GM19463 (cell line): ENCODE results near the gene EIF4G3.
"Not testable (repeated sequence)": the region's sequence is repeated elsewhere in the genome, so short reads cannot be mapped to it uniquely, and the experiment has no call there.

Experiments used
- ATAC-seq: cut with Tn5 transposase; IDR thresholded peaks from one replicate; pipeline ENCODE4 v1.9.1; 2021; ENCODE audit warnings: mild to moderate bottlenecking, moderate library complexity; ENCODE audit not compliant: unreplicated experiment

Gene EIF4G3

GRCh38 chr1:21189421-21189820 lies 12.7 kb upstream of the EIF4G3 start:
- ATAC-seq, result no peak

- no peak for ATAC-seq
Measured at GRCh38 chr1:21188235-21188634, 11.5 kb upstream of the EIF4G3 start.

- ATAC-seq, result no peak
Measured at GRCh38 chr1:21185221-21185731, 8.6 kb upstream of the EIF4G3 start.

GRCh38 chr1:21184276-21184675 lies 7.6 kb upstream of the EIF4G3 start:
- ATAC-seq, result no peak

- ATAC-seq, result no peak
Measured at GRCh38 chr1:21182181-21182731, 5.6 kb upstream of the EIF4G3 start.

GRCh38 chr1:21178271-21178670 lies 1.6 kb upstream of the EIF4G3 start:
- ATAC-seq, result not testable (repeated sequence)

GRCh38 chr1:21175670-21176581 lies 771 bp downstream of the EIF4G3 start:
- ATAC-seq, result no peak

- no peak for ATAC-seq
Measured at GRCh38 chr1:21175324-21175669, 1.4 kb downstream of the EIF4G3 start.

GRCh38 chr1:21174654-21175323 lies 1.9 kb downstream of the EIF4G3 start:
- no peak for ATAC-seq

GRCh38 chr1:21174230-21174629 lies 2.5 kb downstream of the EIF4G3 start:
- ATAC-seq, result no peak

- ATAC-seq, result not testable (repeated sequence)
Measured at GRCh38 chr1:21173096-21173495, 3.6 kb downstream of the EIF4G3 start.

- not testable (repeated sequence) for ATAC-seq
Measured at GRCh38 chr1:21170837-21171236, 5.9 kb downstream of the EIF4G3 start.

- no peak for ATAC-seq
Measured at GRCh38 chr1:21168444-21168843, 8.3 kb downstream of the EIF4G3 start.

GRCh38 chr1:21165646-21166045 lies 11.1 kb downstream of the EIF4G3 start:
- no peak for ATAC-seq

- no peak for ATAC-seq
Measured at GRCh38 chr1:21165076-21165475, 11.6 kb downstream of the EIF4G3 start.

- no peak for ATAC-seq
Measured at GRCh38 chr1:21164266-21164665, 12.4 kb downstream of the EIF4G3 start.

GRCh38 chr1:21162740-21163464 lies 13.8 kb downstream of the EIF4G3 start:
- no peak for ATAC-seq

- ATAC-seq, result no peak
Measured at GRCh38 chr1:21161842-21162241, 14.9 kb downstream of the EIF4G3 start.

- no peak for ATAC-seq
Measured at GRCh38 chr1:21160263-21160796, 16.4 kb downstream of the EIF4G3 start.

- ATAC-seq, result no peak
Measured at GRCh38 chr1:21157868-21158267, 18.8 kb downstream of the EIF4G3 start.

GRCh38 chr1:21157054-21157453 lies 19.6 kb downstream of the EIF4G3 start:
- ATAC-seq, result no peak
